ENCODE data around the gene TOX4. TPM values are rescaled to one million over a fixed set of nuclear protein-coding genes. Genes with fewer than 3 reads are reported as not detected.

The TOX4 gene
- total and polyA plus RNA-seq, 2 of the 8 experiments (the other 6 are each of a cell fraction or from before 2014, with no cell fraction given), result 51.5 to 58.3 TPM

- POLR2A ChIA-PET (ENCODE audit: partially characterized antibody), result no interaction called here
- 76% methylated on average over 1 of the region's 1 CpG; no CpG with 5 or more reads in 1 of the 2 experiments for WGBS, 2 experiments (ENCODE audit: extremely low coverage in 1 of 2, insufficient coverage in 1 of 2, insufficient read length in 1 of 2, insufficient replicate concordance in 2 of 2, low coverage in 1 of 2, low lambda C conversion rate in 2 of 2, missing lambda C conversion rate in 1 of 2)
- DNase-seq (ENCODE audit: low read depth in 1 of 2, low spot score in 2 of 2), result no peak
Measured at GRCh38 chr14:21486640-21487087, 9.7 kb downstream of the TOX4 start.

More at GRCh38 chr14:21486640-21487087, 9.7 kb downstream of the TOX4 start:
- no peak overlapping the region for H2AK5ac ChIP-seq (ENCODE audit: low read depth, low read length)
- H3K27me3 ChIP-seq (replicated peaks in 1 of 4; ENCODE audit: control insufficient read depth in 3 of 4, extremely low read depth in 1 of 4, insufficient read depth in 3 of 4, low read length in 3 of 4), result no peaks in the 10 kb centered on the region
- no peaks in the 10 kb centered on the region for H3K9me3 ChIP-seq (ENCODE audit: insufficient read depth in 2 of 2, low read depth in 1 of 2, low read length in 1 of 2)
- H3K4me1 ChIP-seq (replicated peaks in 1 of 4; ENCODE audit: control insufficient read depth in 3 of 4, insufficient read depth in 4 of 4, low read length in 3 of 4), result no peaks in the 10 kb centered on the region
- no peak overlapping the region for H3K27ac ChIP-seq (ENCODE audit: low read depth, low read length)
- no peaks in the 10 kb centered on the region; the same call in 1 of the 2 replicates for H3K79me1 ChIP-seq (ENCODE audit: low read depth, low read length)
- H3K23ac ChIP-seq (ENCODE audit: insufficient read length), result no peak overlapping the region
- H3K79me2 ChIP-seq (ENCODE audit: control insufficient read depth in 1 of 2, insufficient read depth in 2 of 2, low read length in 2 of 2), result no peaks in the 10 kb centered on the region; a peak in 1 of 4 replicates
- no peak overlapping the region for H2BK20ac ChIP-seq (ENCODE audit: low read length)
- no peak overlapping the region for H3K4me2 ChIP-seq (ENCODE audit: insufficient read depth in 1 of 2, low read depth in 2 of 2, low read length in 2 of 2)
- no peak overlapping the region for H3K9ac ChIP-seq (replicated peaks in 1 of 4; ENCODE audit: extremely low read depth in 1 of 4, low read depth in 3 of 4, low read length in 3 of 4)
- no peak overlapping the region for H3K18ac ChIP-seq (ENCODE audit: extremely low read depth, low read length)
- no peak overlapping the region for H3K4ac ChIP-seq (replicated peaks; ENCODE audit: insufficient read length, low read depth, low read length)
- no peak overlapping the region for H4K8ac ChIP-seq (ENCODE audit: extremely low read depth, insufficient read depth, low read length)
- no peak overlapping the region for H2BK15ac ChIP-seq (ENCODE audit: low read length)
- CTCF ChIA-PET (ENCODE audit: partially characterized antibody), result no interaction called here
- H3K56ac ChIP-seq (replicated peaks; ENCODE audit: insufficient read length, low read depth, low read length), result no peak overlapping the region
- H3K4me3 ChIP-seq (ENCODE audit: extremely low read depth in 1 of 4, insufficient read depth in 2 of 4, low read depth in 3 of 4, low read length in 4 of 4), result no peak overlapping the region
- no peak overlapping the region for H2BK5ac ChIP-seq (ENCODE audit: low read depth, low read length)
- TF ChIP-seq MAX (IDR thresholded peaks at IDR 0.05), result no peak
- TF ChIP-seq KDM4A (IDR thresholded peaks at IDR 0.05; ENCODE audit: low read depth, low read length, severe bottlenecking), result no peak
- no peak for TF ChIP-seq TAF1 (IDR thresholded peaks at IDR 0.05; ENCODE audit: low read depth, low read length)
- no peak for TF ChIP-seq SUZ12 (IDR thresholded peaks at IDR 0.05; ENCODE audit: low read length)
- H2BK12ac ChIP-seq (ENCODE audit: low read depth, low read length), result no peak overlapping the region
- H2BK120ac ChIP-seq (replicated peaks; ENCODE audit: low read depth, low read length), result no peak overlapping the region
- FAIRE-seq, result no peak
- no peaks in the 10 kb centered on the region for H4K20me1 ChIP-seq (replicated peaks in 1 of 2; ENCODE audit: control insufficient read depth in 1 of 2, insufficient read depth in 2 of 2, low read length in 2 of 2)
- H3K36me3 ChIP-seq (ENCODE audit: control insufficient read depth in 2 of 4, insufficient read depth in 4 of 4, low read length in 3 of 4), result peaks cover 6 to 26% (median 13%) of the 10 kb centered on the region in 4 experiments; a peak in 6 of 8 replicates
- no peak overlapping the region for H3K14ac ChIP-seq (ENCODE audit: insufficient read length)
- no peaks in the 10 kb centered on the region for H3K23me2 ChIP-seq (ENCODE audit: low read depth, low read length)
- no peak overlapping the region for H4K91ac ChIP-seq (replicated peaks; ENCODE audit: insufficient read length, low read length)
- no peak overlapping the region for H4K5ac ChIP-seq (ENCODE audit: insufficient read length, low read depth, low read length)
- H2AFZ ChIP-seq (ENCODE audit: low read length), result no peak overlapping the region
